HG03521 (cell line): ENCODE data around the gene RPL39.
A peak's percentile ranks its signal among the peaks of the same experiment; 100 is the strongest.
"Not testable (repeated sequence)": the region's sequence is repeated elsewhere in the genome, so short reads cannot be mapped to it uniquely, and the experiment has no call there.

Source experiments
- ATAC-seq: cut with Tn5 transposase; IDR thresholded peaks from one replicate; pipeline ENCODE4 v1.9.1; 2021; ENCODE audit warnings: mild to moderate bottlenecking, moderate library complexity; ENCODE audit not compliant: unreplicated experiment

Gene RPL39

DNA sequence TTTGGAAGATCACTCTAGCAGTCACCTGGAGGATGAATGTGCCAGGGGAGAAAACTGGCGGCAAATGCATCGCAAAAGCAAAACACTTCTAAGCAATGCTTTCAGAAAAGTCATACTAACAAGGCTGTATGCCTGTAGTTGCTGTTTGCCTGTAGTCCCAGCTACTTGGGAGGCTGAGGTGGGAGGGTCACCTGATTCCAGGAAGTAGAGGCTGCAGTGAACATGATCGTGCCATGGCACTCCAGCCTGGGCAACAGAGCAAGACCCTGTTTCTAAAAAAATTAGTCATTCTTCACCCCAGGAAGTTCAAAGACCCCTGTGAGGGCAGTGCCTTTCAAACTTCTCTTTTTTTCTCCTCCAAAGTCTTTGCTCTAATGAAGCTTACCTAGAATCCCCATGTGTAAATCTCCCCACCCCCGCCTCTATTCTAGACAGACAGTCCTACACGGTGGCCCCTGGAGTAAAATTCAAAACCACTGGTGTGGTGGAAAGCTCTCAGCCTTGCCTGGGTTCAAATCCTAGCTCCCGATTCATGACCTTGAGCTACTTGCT, 27.5 kb downstream of the RPL39 start:
- ATAC-seq = no peak

DNA sequence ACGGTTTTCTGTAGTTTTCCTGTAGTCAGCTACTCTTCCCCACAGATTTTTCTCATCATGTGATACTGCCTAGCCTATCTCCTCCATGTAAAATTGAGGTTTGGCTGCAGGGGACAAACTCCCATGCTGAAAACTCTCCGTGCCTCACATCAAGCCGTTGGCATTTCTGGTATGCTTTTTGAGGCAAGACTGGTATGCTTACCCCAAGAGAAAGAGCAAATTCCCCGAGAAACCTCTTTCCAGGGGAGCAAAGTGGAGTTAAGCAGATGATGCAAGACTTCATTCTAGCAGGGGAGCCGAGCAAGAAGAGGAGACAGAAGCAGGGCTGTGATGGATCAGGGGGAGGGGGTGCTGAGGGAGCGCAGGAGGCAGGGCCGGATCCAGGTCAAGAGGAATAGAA, 28.2 kb downstream of the RPL39 start:
- ATAC-seq = no peak

DNA sequence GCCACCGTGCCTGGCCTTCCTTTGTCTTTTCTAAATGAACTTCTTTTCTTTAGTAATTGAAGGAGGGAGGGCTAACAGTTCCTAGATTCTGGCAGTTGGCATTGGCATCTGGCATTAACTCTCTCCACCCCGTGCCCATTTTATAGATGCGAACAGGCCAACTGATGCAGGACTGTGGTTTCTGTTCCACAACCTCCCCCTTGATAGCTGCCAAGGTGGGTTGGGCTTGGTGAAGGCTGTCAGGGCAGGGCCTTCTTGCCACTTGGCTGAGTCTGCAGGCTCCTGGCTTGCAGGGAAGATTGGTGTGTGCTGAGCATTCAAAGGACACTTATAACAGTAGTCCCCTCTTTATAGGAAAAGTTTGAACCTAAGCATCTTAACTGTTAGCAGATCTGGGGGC, 28.7 kb downstream of the RPL39 start:
- ATAC-seq = no peak

DNA sequence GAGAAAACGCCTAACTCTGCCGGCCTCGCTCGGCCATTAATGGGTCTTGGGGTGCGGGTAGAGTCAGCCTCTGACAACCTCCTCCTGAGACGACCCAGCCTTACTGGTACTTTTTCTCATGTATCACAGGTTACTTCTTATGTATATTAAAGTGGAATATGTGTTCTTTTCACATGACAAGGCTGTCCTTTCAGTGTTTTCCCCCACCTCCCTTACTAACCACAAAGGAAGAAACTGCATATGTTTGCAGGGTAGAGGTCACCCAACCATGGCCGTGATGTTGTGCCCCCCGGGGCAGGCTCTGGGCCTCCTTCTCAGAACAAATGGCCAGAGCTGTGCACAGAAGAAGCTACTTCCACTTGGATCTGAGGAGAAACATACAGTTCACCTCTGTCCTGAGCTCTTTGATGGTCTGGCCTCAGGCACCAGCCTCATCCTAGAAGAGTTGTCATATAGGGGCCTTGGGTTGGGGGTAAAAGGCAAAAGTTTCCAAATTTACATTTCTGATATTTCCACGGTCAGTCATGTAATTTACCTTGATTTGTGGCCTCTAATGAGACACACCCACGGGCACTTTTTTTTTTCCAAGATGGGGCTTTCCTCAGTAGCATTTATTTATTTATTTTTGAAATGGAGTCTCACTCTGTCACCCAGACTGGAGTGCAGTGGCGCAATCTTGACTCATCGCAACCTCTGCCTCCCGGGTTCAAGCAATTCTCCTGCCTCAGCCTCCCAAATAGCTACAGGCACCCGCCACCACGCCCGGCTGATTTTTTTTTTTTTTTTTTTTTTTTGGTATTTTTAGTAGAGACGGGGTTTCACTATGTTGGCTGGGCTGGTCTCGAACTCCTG, 31.2 kb downstream of the RPL39 start:
- ATAC-seq = no peak

DNA sequence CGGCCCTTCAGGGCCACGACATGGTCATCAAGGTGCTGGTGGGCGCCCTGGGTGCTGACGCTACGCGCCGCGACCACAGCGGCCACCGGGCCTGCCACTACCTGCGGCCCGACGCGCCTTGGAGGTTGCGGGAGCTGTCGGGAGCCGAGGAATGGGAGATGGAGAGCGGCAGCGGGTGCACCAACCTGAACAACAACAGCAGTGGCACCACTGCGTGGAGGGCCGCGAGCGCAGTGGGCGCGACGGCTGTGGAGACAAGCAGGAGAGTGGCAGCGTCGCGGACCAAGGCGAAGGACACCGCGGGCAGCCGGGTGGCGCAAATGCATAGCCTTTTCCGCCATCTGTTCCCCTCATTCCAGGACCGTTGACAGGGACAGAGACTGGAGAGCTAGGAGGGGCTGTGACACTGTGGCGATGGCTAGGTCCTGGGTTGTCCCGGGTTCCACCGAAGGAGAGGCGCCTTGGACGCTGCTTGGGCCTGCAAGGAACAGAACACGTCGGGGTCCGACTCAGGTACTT, 32.1 kb downstream of the RPL39 start:
- no peak for ATAC-seq

DNA sequence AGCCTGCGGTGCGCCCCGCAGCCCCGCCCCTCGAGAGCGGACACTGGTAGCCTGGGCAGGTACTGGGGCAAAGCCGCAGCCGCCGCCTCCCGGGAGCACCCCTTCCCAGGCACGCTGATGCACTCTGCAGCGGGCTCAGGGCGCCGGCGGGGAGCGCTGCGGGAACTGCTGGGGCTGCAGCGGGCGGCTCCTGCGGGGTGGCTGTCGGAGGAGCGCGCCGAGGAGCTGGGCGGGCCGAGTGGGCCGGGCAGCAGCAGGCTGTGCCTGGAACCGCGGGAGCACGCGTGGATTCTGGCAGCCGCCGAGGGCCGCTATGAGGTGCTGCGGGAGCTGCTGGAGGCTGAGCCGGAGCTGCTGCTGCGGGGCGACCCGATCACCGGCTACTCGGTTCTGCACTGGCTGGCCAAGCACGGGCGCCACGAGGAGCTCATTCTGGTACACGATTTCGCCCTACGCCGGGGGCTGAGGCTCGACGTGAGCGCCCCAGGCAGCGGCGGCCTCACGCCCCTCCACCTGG, 32.6 kb downstream of the RPL39 start:
- no peak for ATAC-seq

DNA sequence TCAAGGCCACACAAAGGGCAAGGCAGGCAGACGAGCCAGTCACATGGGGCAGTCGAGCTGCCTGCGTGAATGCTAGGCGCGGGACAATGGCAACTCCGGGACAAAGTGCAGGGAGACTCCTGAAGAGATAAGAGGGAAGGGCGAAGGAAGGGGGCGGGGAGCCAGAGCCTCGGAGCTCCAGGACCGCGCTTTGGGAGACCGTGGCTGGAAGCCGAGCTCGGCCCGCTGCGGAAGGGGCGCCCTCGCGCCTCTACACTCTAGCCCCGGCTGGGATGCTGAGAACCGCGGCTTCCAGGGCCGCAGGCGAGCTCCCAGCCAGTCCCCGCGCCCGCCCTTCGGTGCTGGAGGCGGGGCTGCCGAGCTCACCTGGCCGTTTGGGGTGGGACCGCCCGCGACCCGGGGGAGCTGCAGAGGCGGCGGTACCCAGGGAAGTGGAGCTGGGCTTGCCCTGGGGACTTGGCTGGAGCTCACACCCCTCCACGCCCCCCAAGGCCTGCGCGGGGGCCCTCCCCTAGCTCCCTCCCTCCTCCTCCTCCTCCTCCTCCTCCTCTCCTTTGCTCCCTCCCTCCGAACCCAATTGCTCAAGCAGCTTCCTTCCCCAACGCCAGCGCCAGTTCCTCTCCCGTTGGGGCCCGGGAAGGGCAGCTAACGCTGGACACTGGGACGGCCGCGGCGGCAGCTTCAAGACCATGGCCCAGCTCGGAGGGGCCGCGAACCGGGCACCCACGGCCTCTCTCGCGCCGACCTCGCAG, 33.3 kb downstream of the RPL39 start, which contains the start of gene SOWAHD:
TSS of gene SOWAHD (plus strand) at position 610 of the 752 bp plus-strand sequence. CDS start at position 690, 80 bp downstream.
- ATAC-seq = no peak

DNA sequence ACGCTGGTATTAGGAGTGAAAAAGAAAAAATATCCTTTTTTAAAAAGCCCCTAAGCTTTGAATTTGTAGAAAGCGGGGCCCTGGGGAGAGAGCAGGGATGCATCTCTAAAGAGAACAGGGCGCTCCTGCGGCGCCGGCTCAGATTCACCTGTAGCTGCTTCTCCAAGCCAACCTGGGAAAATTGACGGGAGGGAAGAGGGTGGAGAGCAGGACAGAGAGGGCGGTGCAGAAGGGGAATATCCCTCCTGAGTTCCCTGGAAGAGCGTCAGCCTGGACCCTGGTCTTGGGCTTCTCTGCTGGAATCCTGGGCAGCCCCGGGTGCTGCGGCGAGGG, 33.8 kb downstream of the RPL39 start:
- ATAC-seq = no peak

DNA sequence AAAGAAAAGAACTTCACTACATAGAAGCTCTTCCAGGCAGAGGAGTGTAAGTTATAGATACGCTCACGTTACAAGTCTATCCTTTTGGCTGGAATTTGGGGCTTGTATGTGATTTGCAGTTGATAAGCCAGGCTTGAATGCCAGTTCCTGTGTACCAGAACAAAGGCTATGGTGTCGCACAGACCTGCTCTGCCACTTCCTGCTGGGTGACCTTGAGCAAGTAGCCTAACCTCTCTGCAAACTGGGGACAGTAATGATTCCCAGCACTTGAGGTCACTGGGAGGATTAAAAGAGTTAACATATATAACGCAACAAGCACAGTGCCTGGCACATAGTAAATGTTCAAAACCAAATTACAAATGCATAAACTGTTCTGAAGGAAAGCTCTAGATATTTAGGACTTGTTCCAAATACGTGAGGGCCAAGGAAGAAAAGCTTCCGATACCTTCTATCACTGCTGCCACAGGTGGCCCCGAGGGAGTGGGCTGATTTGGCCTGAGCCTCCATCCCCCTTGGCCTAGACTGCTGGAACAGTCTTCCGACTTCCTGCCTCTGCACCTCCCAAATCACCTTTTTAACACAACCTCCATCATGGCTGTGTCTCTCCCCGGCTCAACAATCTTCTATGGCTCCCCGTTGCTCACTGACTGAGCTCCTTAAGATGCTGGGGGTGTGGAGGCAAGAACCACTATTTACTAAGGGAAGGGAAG, 34.3 kb downstream of the RPL39 start:
- ATAC-seq = no peak

DNA sequence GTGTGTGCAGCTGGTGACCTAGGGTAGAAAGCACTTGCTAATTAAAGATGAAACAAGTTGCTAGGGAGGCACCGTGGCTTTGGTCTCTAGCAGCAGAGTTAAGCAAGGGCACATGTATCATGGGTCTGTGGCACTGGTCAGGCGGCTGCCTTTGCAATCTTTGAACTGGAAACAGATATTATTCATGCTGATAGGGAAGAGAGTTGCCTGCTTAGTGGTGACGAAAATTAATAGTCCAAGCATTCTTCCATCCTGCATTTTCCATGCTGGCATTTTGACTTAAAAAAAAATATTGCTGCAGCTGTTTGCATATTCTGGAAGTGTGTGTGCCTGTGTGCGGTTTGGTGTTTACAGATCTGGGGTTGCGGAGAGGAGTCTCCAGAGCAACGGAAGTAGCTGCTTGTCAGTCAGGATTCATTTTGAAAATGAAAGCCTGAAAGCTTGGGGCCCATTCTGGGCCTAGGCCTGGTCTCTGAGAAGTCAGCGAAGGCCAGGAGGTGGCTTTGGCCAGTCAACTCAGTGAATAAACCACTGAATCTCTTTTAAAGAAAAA, 35.4 kb downstream of the RPL39 start:
- ATAC-seq = peak; percentile 54

DNA sequence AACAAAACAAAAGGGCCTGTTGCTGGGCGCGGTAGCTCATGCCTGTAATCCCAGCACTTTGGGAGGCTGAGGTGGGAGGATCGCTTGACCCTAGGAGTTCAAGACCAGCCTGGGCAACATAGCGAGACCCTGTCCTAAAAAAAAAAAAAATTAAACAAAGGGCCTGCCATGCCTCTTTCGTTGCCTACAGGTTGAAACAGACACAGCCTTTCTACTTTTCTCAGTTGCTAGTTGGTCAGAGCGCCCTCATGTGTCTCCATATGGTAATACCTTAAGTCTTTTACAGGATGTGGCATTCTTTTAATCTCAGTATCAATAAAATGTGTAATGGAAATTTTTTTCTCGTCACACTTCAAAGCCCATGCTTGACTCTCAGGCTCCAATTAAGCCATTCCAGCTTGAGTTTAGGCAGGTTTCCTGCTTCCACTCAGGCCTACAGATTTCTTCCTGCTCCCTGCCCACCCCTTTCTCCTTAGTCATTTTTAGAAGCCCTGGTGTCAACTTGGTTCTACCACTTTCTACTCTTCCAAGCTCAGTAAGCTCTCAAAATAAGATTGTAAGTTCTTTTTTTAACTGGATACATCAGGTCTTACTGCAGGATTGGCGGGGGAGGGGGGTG, 37.7 kb downstream of the RPL39 start:
- no peak for ATAC-seq

DNA sequence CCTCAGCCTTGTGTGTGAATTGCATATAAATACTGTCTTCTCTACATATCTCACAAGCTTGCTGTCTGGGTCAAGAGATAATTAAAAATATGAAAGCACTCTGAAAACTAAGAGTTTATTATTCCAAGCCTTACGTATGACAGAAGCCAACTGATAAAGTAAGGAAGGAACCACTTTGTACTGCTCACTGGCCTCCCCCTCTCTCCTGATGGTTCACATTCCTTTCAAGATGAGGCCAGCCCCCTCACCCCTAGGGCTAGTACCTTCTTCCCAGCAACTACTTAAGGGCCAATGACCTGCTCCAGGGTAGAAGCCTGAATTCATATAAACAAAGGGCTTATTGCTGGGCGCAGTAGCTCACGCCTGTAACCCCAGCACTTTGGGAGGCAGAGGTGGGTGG, 38.4 kb downstream of the RPL39 start:
- no peak for ATAC-seq

DNA sequence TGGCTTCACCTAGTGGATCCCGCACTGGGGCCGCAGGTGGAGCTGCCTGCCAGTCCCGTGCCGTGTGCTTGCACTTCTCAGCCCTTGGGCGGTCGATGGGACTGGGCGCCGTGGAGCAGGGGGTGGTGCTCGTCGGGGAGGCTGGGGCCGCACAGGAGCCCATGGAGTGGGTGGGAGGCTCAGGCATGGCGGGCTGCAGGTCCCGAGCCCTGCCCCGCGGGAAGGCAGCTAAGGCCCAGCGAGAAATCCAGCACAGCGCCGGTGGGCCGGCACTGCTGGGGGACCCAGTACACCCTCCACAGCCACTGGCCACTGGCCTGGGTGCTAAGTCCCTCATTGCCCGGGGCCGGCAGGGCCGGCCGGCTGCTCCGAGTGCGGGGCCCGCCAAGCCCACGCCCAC, 40.7 kb downstream of the RPL39 start:
- not testable (repeated sequence) for ATAC-seq

DNA sequence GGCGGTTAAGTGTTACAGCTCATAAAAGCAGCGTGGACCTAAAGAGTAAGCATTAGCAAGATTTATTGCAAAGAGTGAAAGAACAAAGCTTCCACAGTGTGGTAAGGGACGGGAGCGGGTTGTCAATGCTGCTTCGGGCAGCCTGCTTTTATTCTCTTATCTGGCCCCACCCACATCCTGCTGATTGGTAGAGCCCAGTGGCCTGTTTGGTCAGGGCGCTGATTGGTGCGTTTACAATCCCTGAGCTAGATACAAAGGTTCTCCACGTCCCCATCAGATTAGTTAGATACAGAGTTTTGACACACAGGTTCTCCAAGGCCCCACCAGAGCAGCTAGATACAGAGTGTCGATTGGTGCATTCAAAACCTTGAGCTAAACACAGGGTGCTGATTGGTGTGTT, 41.3 kb downstream of the RPL39 start:
- not testable (repeated sequence) for ATAC-seq

DNA sequence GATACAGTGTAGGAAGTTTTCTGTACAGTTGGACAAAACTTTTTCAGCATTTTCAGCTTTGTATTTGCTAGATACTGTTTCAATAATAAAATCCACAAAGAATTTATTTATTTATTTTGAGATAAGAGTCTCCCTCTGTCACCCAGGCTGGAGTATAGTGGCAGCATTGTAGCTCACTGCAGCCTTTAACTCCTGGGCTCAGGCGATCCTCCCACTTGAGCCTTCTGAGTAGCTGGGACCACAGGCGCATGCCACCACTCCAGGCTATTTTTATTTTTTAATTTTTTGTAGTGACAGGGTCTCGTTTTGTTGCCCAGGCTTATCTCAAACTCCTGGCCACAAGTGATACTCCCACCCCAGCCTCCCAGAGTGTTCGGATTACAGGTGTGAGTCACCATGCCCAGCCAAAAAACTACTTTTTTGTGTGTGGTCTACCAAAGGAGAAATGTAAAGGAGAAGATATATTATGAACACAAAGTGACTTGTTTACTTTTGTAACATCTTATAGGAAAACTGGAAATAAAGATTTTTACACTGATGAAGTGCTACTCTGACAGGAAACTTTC, 46.1 kb downstream of the RPL39 start:
- no peak for ATAC-seq

DNA sequence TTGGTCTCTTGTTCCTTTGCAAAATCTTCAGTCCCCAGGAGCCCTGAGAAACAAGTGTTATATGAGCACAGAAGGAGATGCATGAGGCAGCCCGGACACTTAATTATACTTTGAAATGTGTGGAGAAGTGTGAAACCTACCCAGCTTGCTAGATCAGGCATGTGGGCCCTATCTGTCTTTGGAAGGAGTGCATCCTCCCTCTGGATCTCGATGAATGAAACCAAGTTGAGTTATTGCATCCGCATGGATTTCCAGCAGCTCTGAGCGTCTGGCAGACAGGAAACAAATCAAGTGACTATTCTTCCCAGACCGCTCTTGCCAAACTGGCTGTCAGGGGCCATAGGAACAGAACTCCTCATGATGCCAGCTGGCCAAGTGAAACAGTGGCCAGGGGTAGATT, 52.7 kb downstream of the RPL39 start:
- no peak for ATAC-seq
